ENCODE measurements around the gene HSD17B11. TPM values are rescaled to one million over a fixed set of nuclear protein-coding genes. Genes with fewer than 3 reads are reported as not detected.
"Not testable (repeated sequence)": the region's sequence is repeated elsewhere in the genome, so short reads cannot be mapped to it uniquely, and the experiment has no call there.

Gene HSD17B11
- total RNA-seq, 1 experiment from 2014 or later = 62.5 TPM

DNA sequence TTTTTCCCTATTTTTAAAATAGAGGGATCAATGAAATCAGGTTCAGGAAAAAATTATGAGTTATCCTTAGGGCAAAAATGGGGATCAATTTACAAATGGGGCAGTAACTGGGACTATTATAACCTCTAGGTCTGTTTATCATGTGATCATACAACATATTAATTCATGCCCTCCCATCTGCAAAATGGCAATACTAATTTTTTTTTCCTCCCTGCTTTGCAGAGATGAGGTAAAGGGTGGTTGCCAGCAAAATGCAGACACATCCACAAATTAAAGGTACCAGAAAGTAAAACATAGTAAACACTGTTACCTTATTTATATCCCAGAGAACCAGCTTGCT lies 467 bp downstream of the HSD17B11 start:
- H3K4me3 ChIP-seq = peak overlapping the region; percentile 70
- no peaks in the 10 kb centered on the region; the same call in 1 of the 2 replicates for H3K9me3 ChIP-seq (replicated peaks)
- H3K27ac ChIP-seq = peak overlapping the region; percentile 61
- H3K27me3 ChIP-seq = no peaks in the 10 kb centered on the region
- DNase-seq = no peak
- peaks cover 5% of the 10 kb centered on the region for H3K36me3 ChIP-seq
- peaks cover 7% of the 10 kb centered on the region; the same call in 1 of the 2 replicates for H3K4me1 ChIP-seq

GRCh38 chr4:87390055-87390454 lies 933 bp downstream of the HSD17B11 start:
- Histone ChIP-seq H3K4me3 (peak overlapping the region; percentile 70), H3K27ac (peak overlapping the region; percentile 61)
- DNase-seq; H3K27me3 ChIP-seq; H3K4me1 ChIP-seq; H3K36me3 ChIP-seq; H3K9me3 ChIP-seq (replicated peaks): not testable (repeated sequence)

DNA sequence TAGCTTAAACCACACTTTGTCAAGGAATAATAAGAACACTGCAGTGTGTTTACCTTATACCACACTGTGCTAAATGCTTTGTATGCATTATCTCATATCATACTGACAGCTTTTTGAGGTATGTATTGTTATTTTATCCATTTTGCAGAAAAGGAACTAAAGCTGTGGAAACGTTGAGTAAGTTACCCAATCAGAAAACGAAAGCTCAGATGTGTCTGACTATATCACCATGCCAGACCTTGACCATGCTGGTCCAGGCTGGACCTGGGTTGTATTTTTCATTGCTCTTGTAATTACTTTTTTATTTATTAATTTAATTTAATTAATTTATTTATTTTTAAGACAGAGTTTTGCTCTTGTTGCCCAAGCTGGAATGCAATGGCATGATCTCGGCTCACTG lies 2.1 kb downstream of the HSD17B11 start:
- Histone ChIP-seq H3K27ac (no peak overlapping the region), H3K36me3 (peaks cover 10% of the 10 kb centered on the region), H3K9me3 (replicated peaks) (no peaks in the 10 kb centered on the region; the same call in 1 of the 2 replicates), H3K4me1 (peaks cover 7% of the 10 kb centered on the region; the same call in 1 of the 2 replicates), H3K4me3 (no peak overlapping the region), H3K27me3 (no peaks in the 10 kb centered on the region)
- DNase-seq = no peak

GRCh38 chr4:87387237-87387636 lies 3.8 kb downstream of the HSD17B11 start:
- H3K27me3 ChIP-seq = no peaks in the 10 kb centered on the region
- H3K9me3 ChIP-seq (replicated peaks) = peaks cover 2% of the 10 kb centered on the region; the same call in 1 of the 2 replicates
- DNase-seq = no peak
- peaks cover 6% of the 10 kb centered on the region; the same call in 1 of the 2 replicates for H3K4me1 ChIP-seq
- no peak overlapping the region for H3K4me3 ChIP-seq
- H3K27ac ChIP-seq = no peak overlapping the region
- peaks cover 15% of the 10 kb centered on the region for H3K36me3 ChIP-seq

DNA sequence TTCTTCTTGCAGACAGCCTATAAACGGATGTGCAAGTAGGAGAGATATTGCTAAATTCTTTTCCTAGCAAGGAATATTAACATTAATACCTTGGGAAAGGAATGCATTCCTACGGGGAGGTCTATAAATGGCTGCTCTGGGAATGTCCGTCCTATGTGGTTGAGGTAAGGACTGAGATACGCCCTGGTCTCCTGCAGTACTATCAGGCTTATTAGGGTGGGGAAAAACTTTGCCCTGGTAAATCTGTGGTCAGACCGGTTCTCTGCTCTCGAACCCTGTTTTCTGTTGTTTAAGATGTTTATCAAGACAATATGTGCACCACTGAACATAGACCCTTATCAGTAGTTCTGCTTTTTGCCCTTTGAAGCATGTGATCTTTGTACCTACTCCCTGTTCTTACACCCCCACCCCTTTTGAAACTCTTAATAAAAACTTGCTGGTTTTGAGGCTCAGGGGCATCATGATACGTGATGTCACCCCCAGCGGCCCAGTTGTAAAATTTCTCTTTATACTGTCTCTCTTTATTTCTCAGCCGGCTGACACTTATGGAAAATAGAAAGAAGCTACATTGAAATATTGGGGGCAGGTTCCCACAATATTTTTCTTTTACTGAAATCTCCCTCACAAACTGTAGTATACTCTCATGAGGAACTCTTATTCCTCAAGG lies 6.4 kb downstream of the HSD17B11 start:
- not testable (repeated sequence) for H3K4me1 ChIP-seq; H3K27me3 ChIP-seq; DNase-seq; H3K9me3 ChIP-seq (replicated peaks); H3K27ac ChIP-seq; H3K4me3 ChIP-seq
- H3K36me3 ChIP-seq = peaks cover 30% of the 10 kb centered on the region

DNA sequence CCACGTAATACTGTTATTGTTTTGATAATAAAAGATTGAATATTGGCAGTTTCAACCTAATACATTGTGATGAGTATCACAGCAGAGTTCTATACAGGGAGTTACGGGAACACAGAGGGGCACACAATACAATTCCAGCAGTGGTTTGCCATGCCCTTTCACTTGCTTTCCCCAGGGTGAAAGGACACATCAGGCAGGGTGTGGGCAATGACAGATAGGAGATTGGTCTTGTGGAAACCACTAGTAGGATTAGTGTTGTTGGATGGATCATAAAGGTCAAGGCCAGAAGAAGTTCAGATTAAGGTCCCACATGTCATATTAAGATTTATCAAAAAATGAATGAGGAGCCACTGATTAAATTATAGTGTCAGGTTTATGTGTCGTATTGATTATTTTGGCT lies 8.1 kb downstream of the HSD17B11 start:
- H3K27me3 ChIP-seq = no peaks in the 10 kb centered on the region
- no peak for DNase-seq
- no peak overlapping the region for H3K27ac ChIP-seq
- peaks cover 31% of the 10 kb centered on the region for H3K36me3 ChIP-seq
- H3K9me3 ChIP-seq (replicated peaks) = peaks cover 2% of the 10 kb centered on the region; the same call in 1 of the 2 replicates
- H3K4me3 ChIP-seq = no peak overlapping the region
- no peaks in the 10 kb centered on the region for H3K4me1 ChIP-seq

GRCh38 chr4:87382116-87382515 lies 8.9 kb downstream of the HSD17B11 start:
- Histone ChIP-seq H3K36me3 (peaks cover 31% of the 10 kb centered on the region), H3K4me3 (no peak overlapping the region), H3K4me1 (no peaks in the 10 kb centered on the region), H3K9me3 (replicated peaks) (peaks cover 2% of the 10 kb centered on the region; the same call in 1 of the 2 replicates), H3K27ac (no peak overlapping the region), H3K27me3 (no peaks in the 10 kb centered on the region)
- no peak for DNase-seq

GRCh38 chr4:87377816-87378215 lies 13.2 kb downstream of the HSD17B11 start:
- Histone ChIP-seq H3K27me3 (no peaks in the 10 kb centered on the region), H3K36me3 (peaks cover 32% of the 10 kb centered on the region), H3K4me3 (no peak overlapping the region), H3K4me1 (no peaks in the 10 kb centered on the region), H3K27ac (no peak overlapping the region), H3K9me3 (replicated peaks) (no peaks in the 10 kb centered on the region)
- no peak for DNase-seq

DNA sequence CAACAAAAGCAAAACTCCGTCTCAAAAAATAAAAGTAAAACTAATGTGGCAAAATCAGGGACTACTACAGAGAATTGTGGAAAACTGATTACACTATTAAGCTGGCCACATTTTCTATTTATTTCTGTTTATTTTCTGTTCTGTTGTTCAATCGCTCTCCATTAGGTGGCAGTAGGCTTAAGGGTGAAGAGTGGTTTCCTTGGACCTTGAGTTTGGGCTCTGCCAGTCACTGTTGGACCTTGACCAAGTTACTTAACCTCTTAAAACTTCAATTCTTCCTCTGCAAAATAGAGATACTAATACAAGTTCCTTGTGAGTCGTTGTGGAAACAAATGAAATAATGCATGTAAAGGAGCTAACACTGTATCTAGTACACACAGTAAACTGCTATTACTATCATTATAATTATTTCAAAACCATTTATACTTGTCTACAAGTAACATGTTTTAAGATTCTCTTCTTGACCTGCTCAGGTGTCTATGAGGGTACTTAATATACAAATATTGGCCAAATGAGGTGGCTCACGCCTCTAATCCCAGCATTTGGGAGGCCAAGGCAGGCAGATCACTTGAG lies 15.2 kb downstream of the HSD17B11 start:
- H3K27ac ChIP-seq = no peak overlapping the region
- no peak overlapping the region for H3K4me3 ChIP-seq
- peak in 1 of 2 experiments; percentile 63 for DNase-seq

GRCh38 chr4:87370068-87370467 lies 20.9 kb downstream of the HSD17B11 start:
- Histone ChIP-seq H3K9me3 (replicated peaks) (no peaks in the 10 kb centered on the region), H3K36me3 (peaks cover 47% of the 10 kb centered on the region), H3K27ac (no peak overlapping the region), H3K4me1 (no peaks in the 10 kb centered on the region), H3K4me3 (no peak overlapping the region), H3K27me3 (no peaks in the 10 kb centered on the region)
- DNase-seq = no peak

More for the DNA sequence above, 15.2 kb downstream of the HSD17B11 start:
- peaks cover 32% of the 10 kb centered on the region for H3K36me3 ChIP-seq
- no peaks in the 10 kb centered on the region for H3K4me1 ChIP-seq
- H3K27me3 ChIP-seq = no peaks in the 10 kb centered on the region
- H3K9me3 ChIP-seq (replicated peaks) = no peaks in the 10 kb centered on the region

DNA sequence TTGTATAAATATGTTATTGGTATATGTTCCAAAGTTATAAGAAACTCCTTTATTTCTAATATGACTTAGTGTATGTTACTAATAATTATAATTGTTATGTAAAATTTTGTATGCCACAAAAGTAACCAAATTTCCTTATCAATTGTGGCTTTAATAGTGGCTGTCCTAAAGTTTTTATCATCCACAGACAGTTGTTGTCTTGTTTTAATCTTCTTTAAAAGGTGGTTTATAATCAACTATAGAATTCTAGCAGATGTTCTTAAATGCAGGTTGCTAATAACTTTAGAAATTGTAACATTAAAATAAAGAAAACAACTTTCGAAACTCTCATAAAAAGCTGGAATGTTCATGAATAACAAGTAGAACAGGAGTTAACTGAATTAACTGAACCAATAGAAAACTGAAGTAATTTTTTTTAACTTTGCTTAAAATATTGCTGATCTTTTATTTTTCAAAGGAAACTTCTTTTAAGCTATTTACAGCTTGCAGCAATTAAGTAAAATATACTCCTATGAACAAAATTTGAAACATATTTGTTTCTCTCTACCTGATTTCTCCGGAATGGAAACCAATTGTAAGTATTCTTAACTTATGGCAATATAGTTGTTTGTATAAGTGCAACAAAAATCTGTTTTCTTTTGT lies 24.3 kb downstream of the HSD17B11 start:
- no peak overlapping the region for H3K4me3 ChIP-seq
- peaks cover 46% of the 10 kb centered on the region for H3K36me3 ChIP-seq
- no peak overlapping the region for H3K27ac ChIP-seq
- no peaks in the 10 kb centered on the region for H3K9me3 ChIP-seq (replicated peaks)
- DNase-seq = no peak
- H3K27me3 ChIP-seq = no peaks in the 10 kb centered on the region
- no peaks in the 10 kb centered on the region for H3K4me1 ChIP-seq

- H3K4me1 ChIP-seq = no peaks in the 10 kb centered on the region
- H3K27ac ChIP-seq = no peak overlapping the region
- H3K27me3 ChIP-seq = no peaks in the 10 kb centered on the region
- H3K9me3 ChIP-seq (replicated peaks) = no peaks in the 10 kb centered on the region
- peaks cover 38% of the 10 kb centered on the region for H3K36me3 ChIP-seq
- no peak overlapping the region for H3K4me3 ChIP-seq
- no peak for DNase-seq
These were observed 25.6 kb downstream of the HSD17B11 start for GRCh38 chr4:87365348-87365747.

- H3K36me3 ChIP-seq = peaks cover 30% of the 10 kb centered on the region
- H3K4me1 ChIP-seq = no peaks in the 10 kb centered on the region
- DNase-seq = no peak
- no peaks in the 10 kb centered on the region for H3K27me3 ChIP-seq
- H3K4me3 ChIP-seq = no peak overlapping the region
- H3K9me3 ChIP-seq (replicated peaks) = no peaks in the 10 kb centered on the region
- H3K27ac ChIP-seq = no peak overlapping the region
These were observed 27.4 kb downstream of the HSD17B11 start for GRCh38 chr4:87363552-87363951.

- peak in 1 of 2 experiments; percentile 17 for DNase-seq
- Histone ChIP-seq H3K9me3 (replicated peaks) (no peaks in the 10 kb centered on the region), H3K36me3 (peaks cover 17% of the 10 kb centered on the region), H3K27me3 (no peaks in the 10 kb centered on the region), H3K4me1 (no peaks in the 10 kb centered on the region), H3K27ac (no peak overlapping the region), H3K4me3 (no peak overlapping the region)
These were observed 30.6 kb downstream of the HSD17B11 start for GRCh38 chr4:87360338-87360935.

DNA sequence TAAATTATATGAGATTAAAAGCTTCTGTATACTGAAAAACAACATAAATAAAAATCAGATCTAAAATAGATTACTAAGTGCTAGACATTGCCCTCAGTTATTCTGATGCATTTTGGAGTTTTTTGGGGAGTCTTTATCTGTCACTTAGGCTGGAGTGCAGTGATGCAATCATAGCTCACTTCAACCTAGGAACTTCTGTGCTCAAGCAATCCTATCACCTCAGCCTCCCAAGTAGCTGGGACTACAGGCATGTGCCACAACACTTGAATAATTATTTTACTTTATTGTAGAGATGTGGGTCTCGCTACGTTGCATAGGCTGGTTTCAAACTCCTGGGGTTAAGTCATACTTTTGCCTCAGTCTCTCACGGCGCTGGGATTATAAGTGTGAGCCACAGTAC lies 31.7 kb downstream of the HSD17B11 start:
- DNase-seq = no peak
- Histone ChIP-seq H3K36me3 (peaks cover 9% of the 10 kb centered on the region), H3K27me3 (no peaks in the 10 kb centered on the region), H3K9me3 (replicated peaks) (no peaks in the 10 kb centered on the region), H3K4me3 (no peak overlapping the region), H3K27ac (no peak overlapping the region), H3K4me1 (no peaks in the 10 kb centered on the region)
